Measurements from ENCODE around the gene LEKR1.
A peak's percentile ranks its signal among the peaks of the same experiment; 100 is the strongest.

Gene LEKR1

DNA sequence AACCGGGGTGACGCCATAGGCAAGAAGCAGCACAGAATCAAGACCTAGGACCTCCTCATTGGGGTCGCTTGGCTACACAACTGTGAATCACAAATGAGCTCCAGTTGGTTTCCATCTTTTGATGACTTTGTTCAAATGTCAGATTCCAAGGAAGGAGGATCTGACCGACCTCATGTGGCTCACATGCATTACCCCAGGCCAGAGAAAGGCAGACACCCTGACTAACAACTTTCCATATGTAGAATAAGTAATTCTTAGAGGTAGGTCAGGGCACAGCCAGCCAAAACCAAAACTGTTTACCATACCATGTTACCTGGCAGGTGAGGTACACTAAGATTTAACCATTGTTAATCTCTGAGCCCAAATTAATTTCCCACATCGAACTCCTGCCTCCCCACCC lies 237.3 kb downstream of the LEKR1 start:
- peaks cover 1% of the 10 kb centered on the region for H3K36me3 Mint-ChIP-seq (ENCODE audit: low read depth)
- no peak overlapping the region for H3K27ac Mint-ChIP-seq
- no peaks in the 10 kb centered on the region for H3K9me3 Mint-ChIP-seq
- no peak overlapping the region for H3K4me3 Mint-ChIP-seq
- no peak for DNase-seq (ENCODE audit: low spot score)
- no peaks in the 10 kb centered on the region for H3K27me3 Mint-ChIP-seq (ENCODE audit: low read depth)
- H3K4me1 Mint-ChIP-seq (ENCODE audit: low read depth), result peaks cover 35% of the 10 kb centered on the region

DNA sequence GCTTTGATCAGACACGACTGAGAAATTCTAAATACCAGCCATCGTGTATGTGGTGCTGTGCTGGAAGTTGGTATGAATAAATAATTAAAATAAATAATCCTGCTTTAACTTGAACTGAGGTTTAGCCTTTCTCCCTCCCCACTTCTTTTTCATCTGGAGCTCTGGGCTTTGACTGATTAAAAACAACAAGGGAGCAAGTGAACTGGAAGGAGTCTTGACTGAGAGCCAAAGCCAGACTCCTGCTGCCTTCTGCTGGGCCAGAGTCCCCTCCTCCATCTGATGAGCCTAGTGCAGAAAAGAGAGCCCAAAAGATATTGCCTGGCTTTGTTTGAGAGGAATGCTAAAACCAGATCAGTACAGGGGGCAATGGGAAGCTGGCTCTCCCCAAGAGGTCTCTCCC lies 237.8 kb downstream of the LEKR1 start:
- Mint-ChIP-seq H3K4me3 (no peak overlapping the region), H3K9me3 (no peaks in the 10 kb centered on the region), H3K4me1 (ENCODE audit: low read depth) (peaks cover 33% of the 10 kb centered on the region), H3K27ac (no peak overlapping the region), H3K27me3 (ENCODE audit: low read depth) (no peaks in the 10 kb centered on the region), H3K36me3 (ENCODE audit: low read depth) (peaks cover 1% of the 10 kb centered on the region)
- DNase-seq (ENCODE audit: low spot score), result no peak

DNA sequence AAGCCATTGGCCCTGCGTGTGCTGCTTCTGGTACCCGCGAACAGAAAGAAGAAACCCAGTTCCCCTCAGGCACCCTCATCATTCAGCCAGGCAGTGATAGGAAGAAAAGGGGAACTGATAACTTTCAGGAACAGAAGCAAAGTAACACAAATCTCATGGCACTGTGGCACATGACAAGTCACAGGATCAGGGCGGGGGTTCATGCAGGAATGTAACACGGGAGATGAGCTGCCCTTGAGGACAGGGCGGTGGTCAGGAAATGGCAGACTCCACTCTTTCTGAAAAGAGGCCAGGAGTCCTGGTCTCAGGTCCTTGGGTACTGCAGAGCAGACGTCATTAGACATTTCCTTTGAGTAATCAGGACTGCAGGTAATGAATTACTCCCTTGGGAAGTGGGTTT lies 238.2 kb downstream of the LEKR1 start:
- Mint-ChIP-seq H3K36me3 (ENCODE audit: low read depth) (peaks cover 1% of the 10 kb centered on the region), H3K9me3 (no peaks in the 10 kb centered on the region), H3K27ac (no peak overlapping the region), H3K27me3 (ENCODE audit: low read depth) (no peaks in the 10 kb centered on the region), H3K4me1 (ENCODE audit: low read depth) (peaks cover 28% of the 10 kb centered on the region), H3K4me3 (no peak overlapping the region)
- DNase-seq (ENCODE audit: low spot score), result no peak

DNA sequence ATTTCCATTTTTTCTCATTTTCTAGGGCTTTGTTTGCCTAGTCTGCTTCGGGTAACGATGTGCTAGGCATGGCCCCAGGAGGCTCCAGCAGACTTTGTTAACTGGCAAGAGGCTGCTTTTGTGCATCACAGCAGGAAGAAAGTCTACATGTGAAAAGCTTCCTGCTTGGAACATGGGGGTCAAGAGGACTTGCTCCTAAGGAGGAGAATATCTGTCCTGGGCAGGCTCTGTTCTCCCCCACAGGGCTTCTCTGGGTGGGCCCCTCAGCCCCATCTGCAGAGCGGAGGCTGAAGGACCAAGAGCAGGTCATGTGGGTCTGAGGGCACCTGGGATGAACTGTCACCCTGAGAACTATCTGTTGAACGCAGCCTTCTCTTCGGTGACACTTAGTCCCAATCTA lies 239.0 kb downstream of the LEKR1 start:
- Mint-ChIP-seq H3K9me3 (no peaks in the 10 kb centered on the region), H3K27ac (no peak overlapping the region), H3K36me3 (ENCODE audit: low read depth) (peaks cover 1% of the 10 kb centered on the region), H3K4me3 (no peak overlapping the region), H3K27me3 (ENCODE audit: low read depth) (no peaks in the 10 kb centered on the region), H3K4me1 (ENCODE audit: low read depth) (peaks cover 20% of the 10 kb centered on the region)
- DNase-seq (ENCODE audit: low spot score), result no peak

DNA sequence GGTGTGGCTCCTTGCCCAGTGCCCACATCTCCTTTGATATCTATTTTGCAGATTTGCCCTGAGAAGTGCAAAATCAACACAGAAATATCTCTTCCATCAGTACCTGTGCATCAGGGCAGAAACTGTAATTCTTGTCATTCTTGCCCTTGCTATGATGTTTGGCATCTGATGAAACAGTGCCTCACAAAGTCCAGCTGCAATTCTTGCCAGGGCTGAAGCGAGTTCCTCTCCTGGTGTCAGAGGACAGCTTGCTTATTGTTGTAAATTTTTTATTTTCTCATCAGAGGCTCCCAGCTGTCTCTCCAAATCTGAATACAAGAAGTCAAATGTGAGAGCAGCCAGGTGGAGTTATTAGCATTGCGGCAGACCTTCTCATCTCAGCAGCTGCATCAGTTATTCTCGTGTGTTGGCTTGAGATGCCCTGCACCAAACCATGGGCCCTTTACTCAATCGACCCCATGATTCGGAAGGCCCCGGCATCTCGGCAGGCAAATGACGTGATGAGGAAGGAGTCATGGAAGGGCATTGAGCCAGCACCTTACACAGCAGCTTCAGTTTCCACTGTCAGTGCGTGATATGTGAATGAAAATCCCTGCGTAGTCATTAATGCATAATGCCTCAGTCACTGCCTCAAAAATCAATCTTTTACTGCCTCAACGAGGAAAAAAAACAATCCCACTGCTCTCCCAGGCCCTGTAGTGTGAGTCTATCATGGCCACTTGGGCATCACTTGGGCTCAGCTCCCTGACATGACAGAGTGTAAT lies 240.4 kb downstream of the LEKR1 start:
- no peak for DNase-seq (ENCODE audit: low spot score)
- H3K27ac Mint-ChIP-seq, result peak overlapping the region; percentile 32

DNA sequence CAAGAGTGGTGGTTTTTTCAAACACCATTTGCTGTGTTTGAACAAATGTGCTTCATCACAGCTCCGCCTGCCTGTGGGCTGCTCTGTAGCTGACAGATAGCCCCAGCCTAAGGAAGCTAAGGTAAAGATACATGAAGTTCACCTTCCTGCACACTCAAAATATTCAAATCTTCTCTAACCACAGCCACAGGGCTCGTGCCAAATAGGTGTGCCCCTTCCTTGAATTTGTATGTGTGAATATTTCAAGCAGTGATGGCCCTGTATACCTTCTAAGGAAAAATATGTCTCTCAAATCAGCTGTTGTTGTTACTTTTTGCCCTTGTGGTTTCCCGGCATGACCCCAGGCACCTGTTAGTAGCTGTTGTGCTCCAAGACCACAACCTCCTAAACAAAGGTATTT lies 241.0 kb downstream of the LEKR1 start:
- Mint-ChIP-seq H3K9me3 (no peaks in the 10 kb centered on the region), H3K27ac (peak overlapping the region; percentile 32), H3K36me3 (ENCODE audit: low read depth) (peaks cover 1% of the 10 kb centered on the region), H3K4me1 (ENCODE audit: low read depth) (peaks cover 23% of the 10 kb centered on the region), H3K27me3 (ENCODE audit: low read depth) (no peaks in the 10 kb centered on the region), H3K4me3 (peak overlapping the region; percentile 11)
- no peak for DNase-seq (ENCODE audit: low spot score)

More for the DNA sequence above, 240.4 kb downstream of the LEKR1 start:
- Mint-ChIP-seq H3K27me3 (ENCODE audit: low read depth) (no peaks in the 10 kb centered on the region), H3K4me3 (peak overlapping the region; percentile 11), H3K4me1 (ENCODE audit: low read depth) (peaks cover 18% of the 10 kb centered on the region), H3K36me3 (ENCODE audit: low read depth) (peaks cover 1% of the 10 kb centered on the region), H3K9me3 (no peaks in the 10 kb centered on the region)

DNA sequence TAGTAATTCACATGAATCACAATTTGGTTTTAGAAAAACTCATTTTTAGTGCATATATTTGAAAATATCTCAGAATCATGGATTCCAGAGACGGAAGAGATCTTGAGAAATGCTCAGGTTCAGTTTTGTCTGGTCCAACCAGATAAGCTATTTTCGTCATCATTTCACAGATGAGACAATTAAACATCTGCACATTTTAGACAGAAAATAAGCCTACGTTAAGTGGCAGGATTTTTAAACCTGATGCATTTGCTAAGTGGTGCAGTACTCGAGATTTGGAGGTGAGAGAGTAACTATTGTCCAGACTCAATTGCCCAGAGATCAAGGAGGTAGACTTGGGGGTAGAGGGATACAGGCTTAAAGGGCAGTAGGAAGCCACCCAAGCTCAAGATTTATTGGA lies 243.3 kb downstream of the LEKR1 start:
- Mint-ChIP-seq H3K9me3 (no peaks in the 10 kb centered on the region), H3K4me3 (no peak overlapping the region), H3K27ac (no peak overlapping the region), H3K27me3 (ENCODE audit: low read depth) (no peaks in the 10 kb centered on the region), H3K36me3 (ENCODE audit: low read depth) (no peaks in the 10 kb centered on the region), H3K4me1 (ENCODE audit: low read depth) (peaks cover 23% of the 10 kb centered on the region)
- no peak for DNase-seq (ENCODE audit: low spot score)

DNA sequence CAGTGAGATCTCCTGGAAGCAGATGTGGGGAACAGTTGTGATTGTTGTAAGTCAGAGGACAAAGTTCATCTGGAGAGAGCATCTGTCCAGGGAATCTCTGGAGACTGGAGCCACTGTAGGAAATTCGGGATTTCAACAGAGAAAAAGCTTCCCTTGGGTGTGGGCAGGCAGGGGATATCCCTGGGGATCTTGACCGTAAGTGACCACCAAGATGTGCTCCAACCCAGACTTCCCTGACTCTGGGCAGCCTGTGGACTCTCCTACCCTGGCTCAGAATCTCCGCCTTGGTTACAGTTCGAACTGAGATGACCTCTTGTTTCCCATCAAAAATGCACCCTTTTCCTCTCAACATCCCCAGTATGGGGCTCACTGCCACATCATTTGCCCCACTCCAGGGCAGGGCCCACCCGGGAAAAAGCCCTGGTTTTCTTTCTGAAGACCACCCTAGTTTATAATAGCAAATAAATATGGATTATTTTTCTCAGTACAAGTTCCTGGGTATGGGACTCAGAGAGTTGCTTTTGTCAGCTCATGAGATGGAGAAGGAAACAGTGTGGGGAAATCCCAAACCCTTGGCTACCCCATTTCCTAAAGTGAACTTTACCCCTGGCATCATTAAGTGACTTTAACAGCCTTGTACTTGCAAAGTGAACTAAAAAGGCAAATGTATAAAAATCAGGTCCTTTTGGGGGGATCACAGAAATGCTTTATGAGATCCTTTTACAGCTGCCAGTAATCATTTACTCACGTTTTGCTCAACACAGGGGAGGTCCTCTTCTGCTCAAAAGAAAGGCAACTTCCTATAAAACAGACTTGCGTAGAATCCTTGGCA lies 243.9 kb downstream of the LEKR1 start:
- DNase-seq (ENCODE audit: low spot score), result no peak
- no peaks in the 10 kb centered on the region for H3K36me3 Mint-ChIP-seq (ENCODE audit: low read depth)
- no peaks in the 10 kb centered on the region for H3K9me3 Mint-ChIP-seq
- no peak overlapping the region for H3K27ac Mint-ChIP-seq
- no peak overlapping the region for H3K4me3 Mint-ChIP-seq
- peaks cover 25% of the 10 kb centered on the region for H3K4me1 Mint-ChIP-seq (ENCODE audit: low read depth)
- H3K27me3 Mint-ChIP-seq (ENCODE audit: low read depth), result no peaks in the 10 kb centered on the region

DNA sequence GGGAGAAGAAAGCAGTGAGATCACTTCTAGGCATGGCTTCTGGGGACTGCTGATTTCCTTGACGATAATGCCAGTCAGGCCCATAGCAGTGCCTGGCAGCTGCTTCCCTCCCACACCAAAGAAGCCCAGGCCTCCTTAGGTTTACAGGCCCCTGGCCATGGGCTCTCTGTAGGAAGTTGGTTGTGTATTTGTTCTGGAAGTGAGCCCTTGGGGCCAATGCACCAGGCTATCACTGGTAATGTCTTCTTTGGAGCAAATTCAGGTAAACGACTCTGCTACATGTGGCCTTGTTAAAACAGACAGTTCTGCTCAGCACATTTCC lies 244.5 kb downstream of the LEKR1 start:
- no peaks in the 10 kb centered on the region for H3K9me3 Mint-ChIP-seq
- no peak overlapping the region for H3K27ac Mint-ChIP-seq
- no peak for DNase-seq (ENCODE audit: low spot score)
- no peak overlapping the region for H3K4me3 Mint-ChIP-seq
- H3K4me1 Mint-ChIP-seq (ENCODE audit: low read depth), result peaks cover 31% of the 10 kb centered on the region
- H3K36me3 Mint-ChIP-seq (ENCODE audit: low read depth), result no peaks in the 10 kb centered on the region
- no peaks in the 10 kb centered on the region for H3K27me3 Mint-ChIP-seq (ENCODE audit: low read depth)

DNA sequence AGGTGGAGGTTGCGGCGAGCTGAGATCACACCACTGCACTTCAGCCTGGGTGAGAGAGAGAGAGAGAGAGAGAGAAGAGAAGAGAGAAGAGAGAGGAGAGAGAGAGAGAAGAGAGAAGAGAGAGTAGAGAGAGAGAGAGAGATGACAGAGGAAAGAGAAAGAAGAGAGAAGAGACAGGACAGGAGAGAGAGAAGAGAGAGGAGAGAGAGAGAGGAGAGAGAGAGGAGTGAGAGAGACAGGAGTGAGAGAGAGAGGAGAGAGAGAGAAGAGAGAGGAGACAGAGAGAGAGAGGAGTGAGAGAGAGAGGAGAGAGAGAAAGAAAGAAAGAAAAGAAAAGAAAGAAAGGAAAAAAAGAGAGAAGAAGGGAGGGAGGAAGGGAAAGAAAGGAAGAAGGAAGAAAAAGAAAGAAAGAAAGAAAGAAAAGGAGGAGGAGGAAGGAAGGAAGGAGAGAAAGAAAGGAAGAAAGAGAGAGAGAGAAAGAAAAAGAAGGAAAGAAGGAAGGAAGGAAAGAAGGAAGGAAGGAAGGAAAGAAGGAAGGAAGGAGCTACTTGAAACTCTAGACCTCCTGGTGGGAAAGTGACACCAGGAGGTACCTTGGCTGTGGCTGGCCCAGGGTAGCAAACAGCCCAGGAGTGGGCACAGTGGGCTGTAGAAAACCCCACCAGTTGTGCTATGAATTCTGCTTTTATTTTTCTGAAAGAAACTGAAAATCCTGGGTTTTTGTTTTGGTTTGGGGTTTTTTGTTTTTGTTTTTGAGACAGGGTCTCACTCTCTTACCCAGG lies 245.8 kb downstream of the LEKR1 start:
- H3K27me3 Mint-ChIP-seq (ENCODE audit: low read depth), result no peaks in the 10 kb centered on the region
- no peak for DNase-seq (ENCODE audit: low spot score)
- H3K9me3 Mint-ChIP-seq, result no peaks in the 10 kb centered on the region
- H3K27ac Mint-ChIP-seq, result no peak overlapping the region
- no peaks in the 10 kb centered on the region for H3K36me3 Mint-ChIP-seq (ENCODE audit: low read depth)
- no peak overlapping the region for H3K4me3 Mint-ChIP-seq
- H3K4me1 Mint-ChIP-seq (ENCODE audit: low read depth), result peaks cover 31% of the 10 kb centered on the region

DNA sequence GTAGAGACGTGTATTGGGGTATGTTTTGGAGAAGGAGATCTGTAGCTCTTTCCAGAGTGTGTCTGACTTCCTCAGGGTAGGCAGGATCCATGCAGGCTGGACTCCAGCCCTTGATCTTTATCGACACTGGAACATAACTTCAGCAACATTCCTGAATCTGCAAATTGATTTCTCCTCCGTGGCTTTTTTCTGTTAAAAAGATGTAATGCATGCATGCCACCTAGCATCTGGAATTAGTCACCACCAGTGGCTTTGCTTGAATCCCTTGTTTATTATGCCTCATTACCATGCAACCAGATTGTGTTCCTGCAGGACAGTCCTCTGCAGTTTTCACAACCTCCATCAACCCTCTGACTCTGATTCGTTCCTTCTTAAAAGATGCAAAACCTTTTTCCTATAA lies 247.7 kb downstream of the LEKR1 start:
- no peak for DNase-seq (ENCODE audit: low spot score)
- H3K4me3 Mint-ChIP-seq, result no peak overlapping the region
- H3K9me3 Mint-ChIP-seq, result no peaks in the 10 kb centered on the region
- H3K27me3 Mint-ChIP-seq (ENCODE audit: low read depth), result no peaks in the 10 kb centered on the region
- no peaks in the 10 kb centered on the region for H3K36me3 Mint-ChIP-seq (ENCODE audit: low read depth)
- peaks cover 29% of the 10 kb centered on the region for H3K4me1 Mint-ChIP-seq (ENCODE audit: low read depth)
- no peak overlapping the region for H3K27ac Mint-ChIP-seq

DNA sequence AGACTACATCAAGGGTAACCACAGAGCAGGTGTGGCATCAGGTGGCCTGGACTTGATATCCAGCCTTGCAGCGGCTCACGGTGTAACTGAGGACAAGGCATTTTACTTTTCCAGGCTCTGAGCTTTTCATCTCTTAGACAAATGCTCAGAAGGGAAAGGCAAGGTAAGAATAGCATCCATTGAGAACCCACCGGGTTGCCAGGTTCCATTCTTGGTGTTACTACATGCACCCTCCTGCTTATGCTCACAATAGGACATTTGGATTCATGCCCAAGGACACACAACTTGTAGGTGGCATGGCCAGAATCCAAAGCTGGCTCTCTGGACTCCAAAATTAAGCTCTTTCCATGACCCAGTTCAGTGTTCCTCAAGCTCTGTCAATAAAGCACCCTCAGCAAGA lies 248.3 kb downstream of the LEKR1 start:
- peaks cover 29% of the 10 kb centered on the region for H3K4me1 Mint-ChIP-seq (ENCODE audit: low read depth)
- no peak overlapping the region for H3K4me3 Mint-ChIP-seq
- no peak overlapping the region for H3K27ac Mint-ChIP-seq
- H3K9me3 Mint-ChIP-seq, result no peaks in the 10 kb centered on the region
- H3K27me3 Mint-ChIP-seq (ENCODE audit: low read depth), result no peaks in the 10 kb centered on the region
- no peaks in the 10 kb centered on the region for H3K36me3 Mint-ChIP-seq (ENCODE audit: low read depth)
- DNase-seq (ENCODE audit: low spot score), result no peak

DNA sequence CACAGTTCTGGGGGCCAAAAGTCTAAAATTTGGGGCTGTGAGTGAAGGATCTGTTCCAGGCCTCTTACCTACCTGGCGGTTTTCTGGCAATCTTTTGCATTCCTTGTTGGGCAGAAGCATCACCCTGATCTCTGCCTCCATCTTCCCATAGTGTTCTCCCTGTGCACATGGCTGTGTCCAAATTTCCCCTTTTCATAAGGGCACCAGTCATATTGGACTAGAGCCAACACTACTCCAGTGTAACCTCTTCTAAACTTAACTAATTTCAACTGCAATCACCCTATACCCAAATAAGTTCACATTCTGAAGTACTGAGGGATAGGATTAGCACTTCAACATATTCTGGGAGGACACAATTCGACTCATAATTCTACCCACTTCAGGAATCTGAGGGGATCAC lies 248.8 kb downstream of the LEKR1 start:
- peaks cover 29% of the 10 kb centered on the region for H3K4me1 Mint-ChIP-seq (ENCODE audit: low read depth)
- H3K27ac Mint-ChIP-seq, result no peak overlapping the region
- no peak overlapping the region for H3K4me3 Mint-ChIP-seq
- no peaks in the 10 kb centered on the region for H3K9me3 Mint-ChIP-seq
- no peaks in the 10 kb centered on the region for H3K27me3 Mint-ChIP-seq (ENCODE audit: low read depth)
- no peak for DNase-seq (ENCODE audit: low spot score)
- no peaks in the 10 kb centered on the region for H3K36me3 Mint-ChIP-seq (ENCODE audit: low read depth)
